Parathyroid adenoma (tissue), 2 donors: ENCODE data around the gene SPN.

ENCODE experiments used
- H2AFZ ChIP-seq: fragments of 300-600 bp; sonication (generic); one replicate; pipeline ENCODE4 v1.7.0; 2017; ENCODE audit warnings: antibody characterized with exemption, mild to moderate bottlenecking
- H3K27ac ChIP-seq: fragments of 300-600 bp; sonication (generic); one replicate; pipeline ENCODE4 v1.7.0; 2017
- H3K27me3 ChIP-seq: fragments of 300-600 bp; sonication (generic); one replicate; pipeline ENCODE4 v1.7.0; 2017; ENCODE audit warnings: low read length; ENCODE audit not compliant: control insufficient read depth, insufficient read depth
- H3K36me3 ChIP-seq: fragments of 300-600 bp; sonication (generic); one replicate; pipeline ENCODE4 v1.7.0; 2017; ENCODE audit warnings: low read length; ENCODE audit not compliant: control insufficient read depth, insufficient read depth
- H3K4me1 ChIP-seq: fragments of 300-600 bp; sonication (generic); one replicate; pipeline ENCODE4 v1.7.0; 2017; ENCODE audit warnings: control low read depth
- H3K4me2 ChIP-seq: fragments of 300-600 bp; sonication (generic); one replicate; pipeline ENCODE4 v1.7.0; 2017; ENCODE audit warnings: low read length
- H3K4me3 ChIP-seq: fragments of 300-600 bp; sonication (generic); one replicate; pipeline ENCODE4 v1.7.0; 2017; ENCODE audit warnings: low read depth, low read length
- H3K79me2 ChIP-seq: fragments of 300-600 bp; sonication (generic); one replicate; pipeline ENCODE4 v1.7.0; 2017; ENCODE audit warnings: control low read depth
- H3K9ac ChIP-seq: fragments of 300-600 bp; sonication (generic); one replicate; pipeline ENCODE4 v1.7.0; 2017; ENCODE audit warnings: mild to moderate bottlenecking
- H3K9me3 ChIP-seq: fragments of 300-600 bp; sonication (generic); one replicate; pipeline ENCODE4 v1.7.0; 2017; ENCODE audit warnings: low read length; ENCODE audit not compliant: control insufficient read depth
- TF ChIP-seq, protein P1 (sequence below): fragments of 300-600 bp; sonication (generic); IDR thresholded peaks from one replicate; pipeline ENCODE4 v1.7.0; 2017; ENCODE audit warnings: antibody characterized with exemption, mild to moderate bottlenecking
- donor health status: primary hyperparathyroidism.

SPN gene

DNA sequence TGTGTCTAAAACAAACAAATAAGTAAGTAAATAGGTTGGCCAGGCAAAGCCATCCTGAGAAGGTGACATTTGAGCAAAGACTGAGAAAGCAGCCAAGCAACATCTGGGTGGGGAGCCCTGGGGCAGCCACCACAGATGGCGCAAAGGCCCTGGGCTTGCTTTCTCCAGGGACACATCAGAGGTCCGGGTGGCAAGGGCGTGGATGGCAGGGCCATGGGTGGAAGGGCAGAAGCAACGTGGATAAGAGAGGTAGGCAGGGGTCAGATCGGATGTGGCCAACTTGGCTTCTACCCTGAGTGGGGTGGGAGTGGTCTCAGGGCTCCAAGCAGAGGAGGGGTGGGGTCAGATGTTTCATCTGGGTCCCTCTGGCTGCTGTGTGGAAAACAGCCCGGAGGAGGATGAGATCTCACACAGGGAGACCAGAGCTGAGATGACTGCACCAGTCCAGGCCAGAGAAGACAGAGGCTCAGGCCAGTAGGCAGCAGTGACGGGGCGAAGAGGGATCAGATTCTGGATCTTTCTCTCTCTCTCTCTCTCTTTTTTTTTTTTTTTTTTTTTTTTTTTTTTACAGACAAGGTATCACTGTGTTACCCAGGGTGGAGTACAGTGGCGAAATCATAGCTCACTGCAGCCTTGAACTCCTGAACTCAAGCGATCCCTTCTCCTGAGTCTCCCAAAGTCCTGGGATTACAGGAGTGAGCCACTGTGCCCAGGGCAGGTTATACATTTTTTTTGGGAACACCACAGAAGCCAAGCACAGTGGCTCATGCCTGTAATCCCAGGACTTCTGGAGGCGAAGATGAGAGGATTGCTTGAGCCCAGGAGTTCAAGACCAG is 6.1 kb upstream of the SPN start:
- H3K4me1 ChIP-seq, result no peaks in the 10 kb centered on the region
- H3K36me3 ChIP-seq, result no peaks in the 10 kb centered on the region
- H3K27me3 ChIP-seq, result no peaks in the 10 kb centered on the region
- no peak overlapping the region for H2AFZ ChIP-seq
- no peak overlapping the region for H3K9ac ChIP-seq
- H3K4me2 ChIP-seq, result no peak overlapping the region
- H3K79me2 ChIP-seq, result no peaks in the 10 kb centered on the region
- TF ChIP-seq, protein P1, sequence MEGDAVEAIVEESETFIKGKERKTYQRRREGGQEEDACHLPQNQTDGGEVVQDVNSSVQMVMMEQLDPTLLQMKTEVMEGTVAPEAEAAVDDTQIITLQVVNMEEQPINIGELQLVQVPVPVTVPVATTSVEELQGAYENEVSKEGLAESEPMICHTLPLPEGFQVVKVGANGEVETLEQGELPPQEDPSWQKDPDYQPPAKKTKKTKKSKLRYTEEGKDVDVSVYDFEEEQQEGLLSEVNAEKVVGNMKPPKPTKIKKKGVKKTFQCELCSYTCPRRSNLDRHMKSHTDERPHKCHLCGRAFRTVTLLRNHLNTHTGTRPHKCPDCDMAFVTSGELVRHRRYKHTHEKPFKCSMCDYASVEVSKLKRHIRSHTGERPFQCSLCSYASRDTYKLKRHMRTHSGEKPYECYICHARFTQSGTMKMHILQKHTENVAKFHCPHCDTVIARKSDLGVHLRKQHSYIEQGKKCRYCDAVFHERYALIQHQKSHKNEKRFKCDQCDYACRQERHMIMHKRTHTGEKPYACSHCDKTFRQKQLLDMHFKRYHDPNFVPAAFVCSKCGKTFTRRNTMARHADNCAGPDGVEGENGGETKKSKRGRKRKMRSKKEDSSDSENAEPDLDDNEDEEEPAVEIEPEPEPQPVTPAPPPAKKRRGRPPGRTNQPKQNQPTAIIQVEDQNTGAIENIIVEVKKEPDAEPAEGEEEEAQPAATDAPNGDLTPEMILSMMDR, result no peak
- no peaks in the 10 kb centered on the region for H3K9me3 ChIP-seq
- no peak overlapping the region for H3K27ac ChIP-seq
- no peak overlapping the region for H3K4me3 ChIP-seq

DNA sequence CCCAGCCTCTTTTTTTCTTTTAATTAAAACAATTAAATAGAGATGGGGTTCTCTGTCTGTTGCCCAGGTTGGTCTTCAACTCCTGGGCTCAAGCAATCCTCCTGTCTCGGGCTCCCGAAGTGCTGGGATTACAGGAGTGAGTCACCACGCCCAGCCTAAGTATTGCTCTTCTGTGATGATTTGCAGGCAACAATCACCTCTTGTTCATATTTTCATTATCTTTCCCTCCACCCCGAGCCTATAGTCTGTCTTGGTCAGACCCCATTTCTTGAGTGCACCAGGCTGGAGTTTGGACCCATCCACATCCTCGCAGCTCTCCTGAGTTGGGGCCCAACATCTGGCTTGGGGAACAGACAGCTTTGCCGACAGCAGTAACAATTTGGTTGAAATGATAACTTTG is 4.3 kb upstream of the SPN start:
- TF ChIP-seq, protein P1, result no peak
- no peaks in the 10 kb centered on the region for H3K79me2 ChIP-seq
- no peaks in the 10 kb centered on the region for H3K36me3 ChIP-seq
- H3K4me1 ChIP-seq, result no peaks in the 10 kb centered on the region
- no peak overlapping the region for H3K27ac ChIP-seq
- H3K9me3 ChIP-seq, result no peaks in the 10 kb centered on the region
- H3K9ac ChIP-seq, result no peak overlapping the region
- no peak overlapping the region for H3K4me3 ChIP-seq
- H3K27me3 ChIP-seq, result no peaks in the 10 kb centered on the region
- no peak overlapping the region for H3K4me2 ChIP-seq
- no peak overlapping the region for H2AFZ ChIP-seq

DNA sequence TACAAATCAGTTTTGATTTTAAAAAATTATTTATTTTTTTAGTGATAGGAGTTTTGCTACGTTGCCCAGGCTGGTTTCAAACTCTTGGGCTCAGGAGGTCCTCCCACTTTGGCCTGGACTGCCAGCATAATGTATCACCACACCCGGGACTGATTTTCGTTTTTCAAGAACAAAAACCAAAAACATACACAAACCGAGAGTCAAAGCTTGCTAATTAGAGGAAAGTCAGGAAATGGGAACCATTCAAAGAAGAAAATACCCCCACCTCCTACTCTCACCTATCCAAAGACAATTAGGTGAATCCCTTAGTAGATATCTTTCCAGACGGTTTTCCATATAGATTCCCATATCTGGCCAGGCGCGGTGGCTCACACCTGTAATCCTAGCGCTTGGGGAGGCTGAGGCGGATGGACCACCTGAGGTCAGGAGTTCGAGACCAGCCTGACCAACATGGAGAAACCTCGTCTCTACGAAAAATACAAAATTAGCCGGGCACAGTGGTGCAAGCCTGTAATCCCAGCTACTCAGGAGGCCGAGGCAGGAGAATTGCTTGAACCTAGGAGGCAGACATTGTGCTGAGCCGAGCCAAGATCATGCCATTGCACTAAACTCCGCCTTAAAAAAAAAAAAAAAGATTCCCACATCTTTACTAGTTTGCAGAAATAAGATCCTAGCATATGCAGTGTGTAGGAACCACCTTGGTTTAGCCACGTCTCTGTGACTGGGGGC is 883 bp upstream of the SPN start:
- Histone ChIP-seq H3K4me1 (no peaks in the 10 kb centered on the region), H3K4me3 (no peak overlapping the region), H3K79me2 (no peaks in the 10 kb centered on the region), H2AFZ (no peak overlapping the region), H3K27me3 (no peaks in the 10 kb centered on the region), H3K36me3 (no peaks in the 10 kb centered on the region), H3K9ac (no peak overlapping the region), H3K9me3 (no peaks in the 10 kb centered on the region), H3K27ac (no peak overlapping the region), H3K4me2 (no peak overlapping the region)
- TF ChIP-seq, protein P1, result no peak

DNA sequence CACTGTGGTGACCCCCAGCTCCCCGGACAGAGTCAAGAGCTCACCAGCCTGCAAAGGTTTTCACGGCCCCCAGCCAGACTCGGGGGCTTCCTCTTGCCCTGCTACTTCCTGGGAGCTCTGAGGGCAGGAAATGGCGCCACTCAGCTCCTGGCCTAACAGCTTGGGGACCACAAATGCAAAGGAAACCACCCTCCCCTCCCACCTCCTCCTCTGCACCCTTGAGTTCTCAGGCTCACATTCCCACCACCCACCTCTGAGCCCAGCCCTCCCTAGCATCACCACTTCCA is 375 bp upstream of the SPN start:
- Histone ChIP-seq H3K4me2 (no peak overlapping the region), H3K4me1 (no peaks in the 10 kb centered on the region), H3K36me3 (no peaks in the 10 kb centered on the region), H3K79me2 (no peaks in the 10 kb centered on the region), H3K27me3 (no peaks in the 10 kb centered on the region), H3K9ac (no peak overlapping the region), H2AFZ (no peak overlapping the region), H3K9me3 (no peaks in the 10 kb centered on the region), H3K27ac (no peak overlapping the region), H3K4me3 (no peak overlapping the region)
- TF ChIP-seq, protein P1, result no peak

DNA sequence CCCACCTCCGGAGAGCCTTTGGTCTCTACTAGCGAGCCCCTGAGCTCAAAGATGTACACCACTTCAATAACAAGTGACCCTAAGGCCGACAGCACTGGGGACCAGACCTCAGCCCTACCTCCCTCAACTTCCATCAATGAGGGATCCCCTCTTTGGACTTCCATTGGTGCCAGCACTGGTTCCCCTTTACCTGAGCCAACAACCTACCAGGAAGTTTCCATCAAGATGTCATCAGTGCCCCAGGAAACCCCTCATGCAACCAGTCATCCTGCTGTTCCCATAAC is 702 bp downstream of the SPN start:
- H2AFZ ChIP-seq, result no peak overlapping the region
- H3K27me3 ChIP-seq, result no peaks in the 10 kb centered on the region
- TF ChIP-seq, protein P1, result no peak
- H3K36me3 ChIP-seq, result no peaks in the 10 kb centered on the region
- H3K79me2 ChIP-seq, result no peaks in the 10 kb centered on the region
- no peaks in the 10 kb centered on the region for H3K4me1 ChIP-seq
- H3K4me2 ChIP-seq, result no peak overlapping the region
- H3K4me3 ChIP-seq, result no peak overlapping the region
- H3K9me3 ChIP-seq, result no peaks in the 10 kb centered on the region
- no peak overlapping the region for H3K27ac ChIP-seq
- no peak overlapping the region for H3K9ac ChIP-seq
